PFSK-1 (cell line): ENCODE measurements around the gene CHAC1.

Experiments
- POLR2AphosphoS5 ChIP-seq: IDR thresholded peaks from 2 replicates; pipeline ENCODE4 v1.6.1; 2012; ENCODE audit warnings: low read depth, mild to moderate bottlenecking, control low read depth, low read length, moderate library complexity
- REST ChIP-seq, 2 experiments: IDR thresholded peaks; 2 replicates each; pipeline versions ENCODE4 v1.6.1 to v1.8.0; 2011 to 2012; ENCODE audit warnings: low read depth in 2 of 2, low read length in 2 of 2, control low read depth in 1 of 2, inconsistent platforms in 1 of 2, mild to moderate bottlenecking in 1 of 2, moderate library complexity in 1 of 2; ENCODE audit not compliant: insufficient read depth in 1 of 2
- SIN3A ChIP-seq: IDR thresholded peaks from 2 replicates; pipeline ENCODE4 v1.6.1; 2012; ENCODE audit warnings: mild to moderate bottlenecking, low read length, moderate library complexity, borderline replicate concordance; ENCODE audit not compliant: insufficient read depth
- TAF1 ChIP-seq: IDR thresholded peaks from 2 replicates; pipeline ENCODE4 v1.6.1; 2012; ENCODE audit warnings: low read length, control low read depth, borderline replicate concordance; ENCODE audit not compliant: insufficient read depth

GRCh38 chr15:40928821-40929659, 24.2 kb upstream of the CHAC1 start, which contains the start of gene DLL4:
- peak; percentile 71; the same call in 1 of the 2 replicates for TF ChIP-seq SIN3A
- peak; percentile 91 for TF ChIP-seq POLR2AphosphoS5
- peak; percentile 43 to 67; a peak in 1 of 4 replicates for TF ChIP-seq REST (IDR thresholded peaks at IDR 0.05; ENCODE audit: insufficient read depth in 1 of 2, low read depth in 2 of 2, low read length in 2 of 2)
- TF ChIP-seq TAF1, result peak; percentile 90; the same call in 1 of the 2 replicates
